HG03025 (cell line): ENCODE results near the gene KNL1.
"Not testable (repeated sequence)": the region's sequence is repeated elsewhere in the genome, so short reads cannot be mapped to it uniquely, and the experiment has no call there.

Source experiments
- ATAC-seq: cut with Tn5 transposase; IDR thresholded peaks from one replicate; pipeline ENCODE4 v1.9.1; 2021; ENCODE audit warnings: mild to moderate bottlenecking, moderate library complexity; ENCODE audit not compliant: unreplicated experiment, low FRiP score

KNL1 gene, protein sequence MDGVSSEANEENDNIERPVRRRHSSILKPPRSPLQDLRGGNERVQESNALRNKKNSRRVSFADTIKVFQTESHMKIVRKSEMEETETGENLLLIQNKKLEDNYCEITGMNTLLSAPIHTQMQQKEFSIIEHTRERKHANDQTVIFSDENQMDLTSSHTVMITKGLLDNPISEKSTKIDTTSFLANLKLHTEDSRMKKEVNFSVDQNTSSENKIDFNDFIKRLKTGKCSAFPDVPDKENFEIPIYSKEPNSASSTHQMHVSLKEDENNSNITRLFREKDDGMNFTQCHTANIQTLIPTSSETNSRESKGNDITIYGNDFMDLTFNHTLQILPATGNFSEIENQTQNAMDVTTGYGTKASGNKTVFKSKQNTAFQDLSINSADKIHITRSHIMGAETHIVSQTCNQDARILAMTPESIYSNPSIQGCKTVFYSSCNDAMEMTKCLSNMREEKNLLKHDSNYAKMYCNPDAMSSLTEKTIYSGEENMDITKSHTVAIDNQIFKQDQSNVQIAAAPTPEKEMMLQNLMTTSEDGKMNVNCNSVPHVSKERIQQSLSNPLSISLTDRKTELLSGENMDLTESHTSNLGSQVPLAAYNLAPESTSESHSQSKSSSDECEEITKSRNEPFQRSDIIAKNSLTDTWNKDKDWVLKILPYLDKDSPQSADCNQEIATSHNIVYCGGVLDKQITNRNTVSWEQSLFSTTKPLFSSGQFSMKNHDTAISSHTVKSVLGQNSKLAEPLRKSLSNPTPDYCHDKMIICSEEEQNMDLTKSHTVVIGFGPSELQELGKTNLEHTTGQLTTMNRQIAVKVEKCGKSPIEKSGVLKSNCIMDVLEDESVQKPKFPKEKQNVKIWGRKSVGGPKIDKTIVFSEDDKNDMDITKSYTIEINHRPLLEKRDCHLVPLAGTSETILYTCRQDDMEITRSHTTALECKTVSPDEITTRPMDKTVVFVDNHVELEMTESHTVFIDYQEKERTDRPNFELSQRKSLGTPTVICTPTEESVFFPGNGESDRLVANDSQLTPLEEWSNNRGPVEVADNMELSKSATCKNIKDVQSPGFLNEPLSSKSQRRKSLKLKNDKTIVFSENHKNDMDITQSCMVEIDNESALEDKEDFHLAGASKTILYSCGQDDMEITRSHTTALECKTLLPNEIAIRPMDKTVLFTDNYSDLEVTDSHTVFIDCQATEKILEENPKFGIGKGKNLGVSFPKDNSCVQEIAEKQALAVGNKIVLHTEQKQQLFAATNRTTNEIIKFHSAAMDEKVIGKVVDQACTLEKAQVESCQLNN (N-terminal part only)

DNA sequence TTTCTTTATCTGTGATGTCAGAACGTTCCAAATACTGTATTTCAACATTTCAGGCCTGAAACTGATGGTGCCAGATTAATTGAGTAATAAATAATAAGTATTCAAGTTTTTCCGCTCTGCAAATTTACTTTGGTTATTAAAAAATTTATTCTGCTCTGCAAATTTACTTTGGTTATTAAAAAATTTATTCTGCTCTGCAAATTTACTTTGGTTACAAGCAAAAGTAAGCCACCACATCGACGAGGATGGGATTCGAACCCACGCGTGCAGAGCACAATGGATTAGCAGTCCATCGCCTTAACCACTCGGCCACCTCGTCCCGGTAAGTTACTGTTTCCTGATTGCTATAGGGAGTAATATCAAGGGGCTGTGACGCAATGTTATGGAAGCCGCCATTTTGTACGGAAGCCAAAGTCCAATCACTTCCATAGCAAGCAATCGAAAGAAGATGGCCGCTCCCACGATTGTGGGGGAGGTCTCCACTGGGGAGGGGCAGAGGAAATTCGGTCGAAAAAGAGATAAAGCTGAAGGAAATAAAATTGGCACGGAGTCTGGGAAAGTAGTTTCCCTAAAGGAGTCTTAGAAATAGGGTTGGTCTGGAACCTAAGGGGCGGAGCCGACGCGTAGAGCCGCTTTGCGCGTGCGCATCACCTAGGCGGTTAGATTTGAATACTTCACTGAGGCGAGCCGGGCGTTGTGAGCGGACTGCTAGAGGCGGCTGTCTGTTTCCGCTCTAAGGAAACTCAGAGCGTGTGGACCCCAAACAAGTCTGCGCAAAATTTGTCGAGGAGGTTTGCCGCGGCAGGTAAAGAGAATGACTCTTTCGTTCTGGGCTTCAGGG lies at the start of gene KNL1:
KNL1 (plus strand) TSS at position 662 of the 841 bp plus-strand sequence. CDS start 8,683 bp downstream, outside the sequence.
- ATAC-seq: peak; percentile 76

DNA sequence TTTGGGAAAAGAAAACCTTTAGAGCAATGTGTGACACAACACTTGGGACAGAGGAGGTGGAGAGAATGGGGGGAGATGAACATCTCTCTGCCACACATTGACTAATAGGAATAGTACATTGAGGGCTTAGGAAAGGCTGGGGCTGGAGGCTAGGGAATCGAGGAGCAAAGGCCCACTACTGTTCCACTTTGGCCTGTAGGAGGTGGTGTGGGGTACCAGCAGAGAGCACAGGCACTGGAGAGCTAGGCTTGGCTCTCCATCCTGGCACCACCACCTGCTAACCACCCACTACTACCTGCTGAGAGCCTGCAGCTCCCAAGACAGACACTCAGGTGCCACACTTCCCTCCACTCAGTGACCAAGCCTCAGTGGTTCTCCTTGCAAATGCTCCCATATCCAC lies 48.6 kb upstream of the KNL1 start:
- no peak for ATAC-seq

DNA sequence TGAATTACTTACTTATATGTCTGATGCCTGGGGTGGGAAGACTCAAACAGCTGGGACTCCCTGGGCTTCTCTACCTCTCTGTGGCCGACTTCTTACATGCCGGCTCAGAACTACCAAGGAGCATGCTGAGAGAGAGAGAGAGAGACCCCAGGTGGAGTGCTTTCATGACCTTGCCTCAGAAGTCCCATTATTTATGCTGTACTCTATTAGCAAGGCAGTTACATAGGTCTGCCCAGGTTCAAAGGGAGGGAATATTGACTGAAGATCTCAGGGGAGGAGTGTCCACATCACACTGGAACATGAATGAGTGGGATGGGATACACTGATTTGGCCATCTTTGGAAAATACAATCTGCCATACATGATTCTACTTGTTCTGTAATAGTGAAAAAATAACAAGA lies 45.4 kb upstream of the KNL1 start:
- no peak for ATAC-seq

DNA sequence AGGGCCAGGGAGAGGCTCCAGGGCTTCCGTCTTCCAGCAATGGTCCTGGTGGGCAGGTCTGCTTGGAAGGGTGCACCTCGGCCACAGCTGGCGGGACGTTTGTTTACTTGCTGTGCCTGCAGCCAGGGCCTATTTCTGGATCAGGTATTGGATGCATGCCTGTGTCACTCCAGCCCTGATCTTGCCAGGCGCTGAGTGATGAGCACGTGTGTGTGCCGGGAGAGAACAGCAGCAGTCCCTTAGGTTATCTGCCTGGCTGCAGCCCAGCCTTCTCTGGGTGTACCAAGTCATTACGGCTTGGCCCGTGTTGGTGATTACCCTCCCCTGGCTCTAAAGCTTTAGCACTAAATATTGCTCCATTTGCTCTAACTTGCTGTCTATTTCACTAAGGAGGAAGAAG lies 44.2 kb upstream of the KNL1 start:
- ATAC-seq: no peak

DNA sequence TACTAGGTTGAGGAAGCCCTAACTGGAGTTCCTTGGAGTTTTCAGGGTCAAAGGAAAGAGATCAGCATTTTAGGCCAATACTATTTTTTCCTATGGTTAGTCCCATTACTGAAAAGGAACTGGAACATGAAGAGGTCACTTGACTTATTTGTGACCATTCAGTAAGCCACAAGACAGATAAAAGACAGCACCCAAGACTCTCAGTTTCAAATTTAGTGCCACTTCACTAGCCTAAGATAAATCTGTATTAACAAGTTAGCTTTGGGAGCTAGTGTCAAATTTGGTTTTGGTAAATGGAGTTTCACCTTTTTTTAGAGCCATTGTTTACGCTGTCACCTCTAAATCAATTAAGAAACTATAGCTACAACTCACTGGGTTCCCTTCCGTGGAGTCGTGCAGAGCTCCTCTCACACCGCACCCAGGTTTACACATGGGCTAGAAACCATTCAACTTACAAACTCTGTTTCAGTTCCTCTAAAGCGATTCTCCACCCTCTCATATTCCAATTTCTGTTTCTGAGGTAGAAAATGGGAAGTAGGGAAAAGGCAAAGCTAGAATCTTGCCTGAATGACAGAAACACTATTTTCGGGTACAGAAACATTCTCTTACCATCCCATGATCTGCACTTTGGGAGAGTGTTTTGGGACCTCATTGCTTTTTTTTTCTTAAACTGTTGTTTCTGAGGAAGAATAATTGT lies 43.6 kb upstream of the KNL1 start:
- ATAC-seq: peak; percentile 70

DNA sequence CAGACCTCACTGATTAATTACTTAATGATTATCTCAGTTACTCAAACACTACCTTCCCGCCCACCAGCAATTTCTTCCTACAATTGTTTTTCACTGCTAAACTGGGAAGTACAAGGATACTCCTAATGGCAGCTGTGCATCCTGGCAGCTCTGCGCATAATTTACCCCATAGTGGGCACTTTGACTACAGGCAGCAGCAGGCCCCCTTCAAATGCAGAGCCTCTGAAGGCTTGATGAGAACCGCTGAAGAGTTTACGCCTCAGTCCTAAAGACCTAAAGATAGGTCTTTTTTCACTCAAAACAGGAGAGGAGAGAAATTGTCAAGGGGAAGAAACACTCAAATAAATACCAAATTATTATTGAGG lies 39.9 kb upstream of the KNL1 start:
- ATAC-seq: no peak

DNA sequence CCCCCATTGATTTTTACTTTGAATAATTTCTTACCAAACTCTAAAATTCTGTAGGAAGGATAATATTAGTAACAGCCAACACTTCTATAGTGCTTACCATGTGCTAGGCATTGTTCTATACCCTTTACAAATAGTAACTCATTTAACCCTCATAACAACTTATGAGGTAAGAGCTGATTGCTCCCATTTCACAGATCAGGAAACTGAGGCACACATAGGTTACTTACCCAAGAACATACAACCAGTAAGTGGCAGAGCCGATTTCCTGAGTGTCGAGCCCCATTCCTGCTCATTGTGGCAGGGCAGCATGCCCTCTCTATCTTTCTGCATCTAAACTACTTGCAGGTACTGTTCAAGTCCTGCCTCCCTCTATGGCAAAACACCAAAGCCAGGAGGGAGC lies 38.2 kb upstream of the KNL1 start:
- no peak for ATAC-seq

DNA sequence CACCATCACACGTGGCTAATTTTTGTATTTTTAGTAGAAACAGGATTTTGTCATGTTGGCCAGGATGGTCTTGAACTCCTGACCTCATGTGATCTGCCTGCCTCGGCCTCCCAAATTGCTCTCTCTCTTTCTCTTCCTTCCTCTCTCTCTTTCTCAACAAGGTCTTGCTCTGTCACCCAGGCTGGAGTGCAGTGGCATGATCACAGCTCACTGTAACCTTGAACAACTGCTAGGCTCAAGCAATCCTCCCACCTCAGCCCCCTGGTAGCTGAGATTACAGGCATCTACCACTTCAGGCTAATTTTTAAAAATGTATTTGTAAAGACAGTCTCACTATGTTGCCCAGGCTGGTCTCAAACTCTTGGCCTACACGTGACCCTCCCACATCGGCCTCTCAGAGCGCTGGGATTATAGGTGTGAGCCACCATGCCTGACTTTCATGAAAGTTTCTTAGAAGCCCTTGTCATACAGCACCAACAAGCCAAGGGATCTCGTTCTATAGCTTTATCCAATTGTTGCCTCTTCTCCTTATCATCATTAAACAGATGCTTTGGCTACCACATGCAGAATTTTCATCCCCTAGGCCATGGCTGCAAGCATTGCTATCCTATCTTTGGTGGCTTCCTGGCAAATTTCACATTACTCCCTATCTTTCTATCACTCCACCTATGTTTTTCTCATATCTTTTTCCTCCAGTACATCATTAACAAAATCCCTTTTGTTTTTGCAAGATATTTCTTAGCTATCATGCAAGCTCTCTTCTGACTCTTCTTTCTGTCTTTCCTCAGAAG lies 34.9 kb upstream of the KNL1 start:
- no peak for ATAC-seq

DNA sequence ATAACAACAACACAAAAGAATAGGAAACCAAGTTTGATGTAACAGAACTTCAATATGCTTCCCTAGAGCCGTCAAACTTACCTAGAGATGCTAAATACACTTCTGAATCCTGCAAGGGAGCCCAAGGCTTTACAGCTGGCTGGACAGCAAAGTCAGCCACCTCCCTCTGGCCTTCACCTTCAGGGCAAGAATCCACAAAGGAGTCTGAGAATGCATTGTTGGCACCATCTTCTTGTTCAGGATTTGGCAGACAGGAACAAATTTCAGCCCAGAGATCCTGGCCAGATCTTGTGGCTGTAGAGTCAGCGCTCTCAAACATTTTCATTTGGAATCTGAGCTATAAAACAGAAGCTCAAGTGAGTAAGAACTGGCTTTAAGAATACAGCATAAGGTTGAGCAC lies 31.4 kb upstream of the KNL1 start:
- ATAC-seq: no peak

DNA sequence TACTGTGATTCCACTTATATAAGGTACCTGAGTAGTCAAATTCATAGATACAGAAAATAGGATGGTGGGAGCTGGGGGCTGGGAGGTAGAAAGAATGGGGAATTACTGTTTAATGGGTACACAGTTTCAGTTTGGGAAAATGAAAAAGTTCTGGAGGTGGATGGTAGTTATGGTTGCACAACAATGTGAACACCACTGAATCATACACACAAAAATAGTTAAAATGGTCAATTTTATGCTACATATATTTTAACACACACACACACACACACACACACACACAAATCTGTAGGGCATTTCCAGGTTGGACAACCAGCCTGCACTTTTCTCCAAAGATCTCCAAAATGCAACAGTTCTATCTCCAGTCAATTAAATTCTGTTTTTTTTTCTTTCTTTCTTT lies 30.6 kb upstream of the KNL1 start:
- ATAC-seq: no peak

DNA sequence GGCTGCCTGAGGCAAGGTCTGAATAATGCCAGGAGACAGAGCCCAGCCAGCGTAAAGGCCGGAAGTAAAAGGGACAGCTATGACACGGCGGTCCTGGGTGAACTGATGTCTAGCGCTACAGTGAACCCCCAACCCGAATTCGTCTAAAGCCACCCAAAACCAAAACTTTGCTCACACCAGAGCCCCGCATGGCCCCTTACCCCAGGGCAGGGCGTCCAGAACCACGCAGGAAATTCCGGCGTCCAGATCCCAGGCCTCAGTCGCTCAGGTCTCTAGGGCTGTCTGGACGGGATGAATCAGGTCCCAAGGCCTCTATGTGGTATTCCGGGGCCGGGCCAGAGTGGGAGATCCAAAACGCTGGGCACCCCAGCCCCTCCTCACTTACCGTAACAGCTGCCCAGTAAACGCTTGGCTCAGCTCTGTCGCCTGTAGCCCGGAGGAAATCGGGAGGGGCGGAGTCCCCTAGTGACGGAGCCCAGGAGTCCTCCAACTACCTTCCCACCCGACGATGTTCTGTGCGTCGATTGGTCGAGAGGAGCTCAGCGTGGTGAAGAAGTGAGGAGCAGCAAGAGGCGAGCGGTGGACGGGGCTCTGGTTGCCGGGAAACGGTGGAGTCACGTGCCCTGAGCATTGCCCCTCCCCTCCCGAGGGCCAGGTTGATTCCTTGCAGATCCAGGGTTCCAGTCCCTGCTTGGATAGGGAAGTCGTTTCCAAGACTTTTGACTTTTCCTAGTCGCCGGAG lies 29.3 kb upstream of the KNL1 start, which contains the start of gene CCDC32:
CCDC32 (minus strand) TSS at position 452 of the 742 bp plus-strand sequence. CDS start 2,027 bp downstream, outside the sequence.
- peak; percentile 95 for ATAC-seq

DNA sequence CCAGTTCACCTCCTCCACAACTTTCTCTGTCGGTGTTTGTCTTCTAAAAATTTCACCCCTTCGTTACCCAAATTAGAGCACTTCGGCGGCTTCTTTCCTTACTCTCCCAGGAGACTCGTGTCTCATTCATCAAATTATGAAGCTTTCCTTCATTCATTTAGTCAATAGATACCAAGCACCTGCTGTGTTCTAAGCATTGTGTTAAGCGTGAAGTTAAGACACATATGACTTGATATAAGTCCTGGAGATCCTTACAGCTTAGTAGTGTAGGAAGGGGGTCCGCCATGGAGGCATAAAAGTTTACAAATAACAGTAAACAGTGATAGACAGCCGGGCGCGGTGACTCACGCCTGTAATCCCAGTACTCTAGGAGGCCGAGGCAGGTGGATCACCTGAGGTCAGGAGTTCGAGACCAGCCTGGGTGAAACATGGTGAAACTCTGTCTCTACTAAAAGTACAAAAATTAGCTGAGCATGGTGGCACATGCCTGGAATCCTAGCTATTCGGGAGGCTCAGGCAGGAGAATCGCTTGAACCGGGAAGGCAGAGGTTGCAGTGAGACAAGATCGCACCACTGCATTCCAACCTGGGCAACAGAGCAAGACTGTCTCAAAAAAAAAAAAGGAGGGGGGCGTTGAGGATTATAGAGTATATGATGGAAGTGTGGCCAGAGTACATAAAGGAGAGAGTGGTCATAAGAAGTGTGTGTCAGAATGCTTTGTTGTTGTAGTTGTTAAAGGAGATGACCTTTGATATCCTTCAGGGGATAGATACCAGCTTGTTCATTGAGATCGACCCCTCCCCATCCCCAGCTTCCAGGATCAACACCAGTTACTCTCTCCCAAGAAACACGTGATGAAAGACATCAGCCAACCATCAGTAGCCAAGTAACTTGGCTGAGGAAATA lies 28.5 kb upstream of the KNL1 start:
- ATAC-seq: no peak

DNA sequence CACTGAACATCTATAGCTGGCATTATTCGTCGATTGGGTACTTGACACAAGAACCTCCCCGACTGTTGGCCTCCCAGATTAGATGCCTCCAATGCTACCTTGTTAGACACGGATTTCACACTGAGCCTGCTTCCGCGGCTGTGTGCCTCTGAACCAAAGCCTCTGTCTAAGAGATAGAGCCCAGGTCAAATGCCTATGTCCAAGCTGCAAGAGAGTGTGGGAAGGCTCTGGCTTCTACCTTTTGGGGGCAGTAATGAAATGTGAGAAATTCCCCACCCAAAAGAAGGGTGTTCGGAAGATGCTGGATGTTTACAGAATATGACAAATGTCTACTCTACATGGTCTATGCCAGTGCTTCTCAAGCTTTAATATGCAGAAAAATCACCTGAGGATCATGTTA lies 26.9 kb upstream of the KNL1 start:
- ATAC-seq: no peak

DNA sequence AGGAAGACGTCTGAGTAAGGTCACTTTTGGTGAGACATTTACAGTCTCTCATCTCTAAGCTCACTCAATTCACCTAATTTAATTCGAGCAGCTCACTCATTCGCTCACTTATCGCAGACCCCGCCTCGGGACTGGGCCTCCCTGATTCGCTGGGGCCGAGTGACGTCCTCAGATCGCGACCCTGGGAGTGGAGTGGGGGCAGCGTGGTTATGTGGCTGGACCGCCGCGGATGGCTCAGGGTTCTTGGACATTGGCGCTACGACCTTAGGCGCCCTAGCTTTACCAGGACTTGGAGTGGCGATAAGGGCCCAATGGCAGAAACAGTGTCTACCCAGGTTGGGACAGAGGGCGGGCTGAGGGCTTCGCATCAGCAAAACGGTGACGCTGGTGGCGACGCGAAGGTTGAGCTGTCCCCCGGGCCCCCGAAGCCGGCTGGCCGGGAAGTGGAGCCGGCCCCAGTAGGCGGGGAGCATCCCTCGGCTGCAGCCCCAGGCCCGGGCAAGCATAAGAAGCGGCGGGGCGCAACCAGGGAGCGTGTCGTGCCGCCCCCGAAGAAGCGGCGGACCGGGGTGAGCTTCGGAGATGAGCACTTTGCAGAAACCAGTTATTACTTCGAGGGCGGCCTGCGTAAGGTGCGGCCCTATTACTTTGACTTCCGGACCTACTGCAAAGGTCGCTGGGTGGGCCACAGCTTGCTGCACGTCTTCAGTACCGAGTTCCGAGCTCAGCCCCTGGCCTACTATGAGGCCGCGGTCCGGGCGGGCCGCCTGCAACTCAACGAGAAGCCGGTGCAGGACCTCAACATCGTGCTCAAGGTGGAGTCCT lies 24.7 kb upstream of the KNL1 start, which contains the start of gene RPUSD2:
RPUSD2 (plus strand) TSS at position 171 of the 825 bp plus-strand sequence; CDS start at position 210, 39 bp downstream.
- no peak for ATAC-seq

DNA sequence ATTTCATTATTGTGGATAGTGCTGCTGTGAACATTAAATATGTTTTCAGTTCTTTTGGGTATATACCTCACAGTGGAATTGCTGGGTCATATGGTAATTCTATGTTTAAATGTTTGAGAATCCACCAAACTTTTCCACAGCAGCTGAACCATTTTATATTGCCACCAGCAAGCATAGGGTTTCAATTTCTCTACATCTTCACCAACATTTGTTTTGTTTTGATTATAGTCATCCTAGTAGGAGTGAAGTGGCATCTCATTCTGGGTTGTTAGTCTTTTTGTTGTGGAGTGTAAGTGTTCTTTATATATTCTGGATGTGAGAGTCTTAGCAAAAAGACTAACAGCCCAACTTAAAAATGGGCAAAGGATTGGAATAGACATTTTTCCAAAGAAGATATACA lies 18.9 kb upstream of the KNL1 start:
- ATAC-seq: no peak

DNA sequence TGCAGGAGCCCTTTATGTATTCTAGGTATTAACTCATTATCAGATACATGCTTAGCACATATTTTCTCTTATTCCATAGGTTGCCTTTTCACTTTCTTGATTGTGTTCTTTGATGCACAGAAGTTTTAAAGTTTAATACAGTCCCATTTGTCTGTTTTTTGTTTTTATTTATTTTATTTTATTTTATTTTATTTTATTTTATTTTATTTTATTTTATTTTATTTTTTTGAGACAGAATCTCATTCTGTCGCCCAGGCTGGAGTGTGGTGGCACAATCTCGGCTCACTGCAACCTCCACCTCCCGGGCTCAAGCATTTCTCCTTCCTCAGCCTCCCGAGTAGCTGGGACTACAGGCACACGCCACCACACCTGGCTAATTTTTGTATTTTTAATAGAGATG lies 17.1 kb upstream of the KNL1 start:
- not testable (repeated sequence) for ATAC-seq
